ENCODE results near the gene SDS. TPM values are rescaled to one million over a fixed set of nuclear protein-coding genes. Genes with fewer than 3 reads are reported as not detected.

SDS gene
- total RNA-seq, 2 experiments from 2014 or later, result not detected

DNA sequence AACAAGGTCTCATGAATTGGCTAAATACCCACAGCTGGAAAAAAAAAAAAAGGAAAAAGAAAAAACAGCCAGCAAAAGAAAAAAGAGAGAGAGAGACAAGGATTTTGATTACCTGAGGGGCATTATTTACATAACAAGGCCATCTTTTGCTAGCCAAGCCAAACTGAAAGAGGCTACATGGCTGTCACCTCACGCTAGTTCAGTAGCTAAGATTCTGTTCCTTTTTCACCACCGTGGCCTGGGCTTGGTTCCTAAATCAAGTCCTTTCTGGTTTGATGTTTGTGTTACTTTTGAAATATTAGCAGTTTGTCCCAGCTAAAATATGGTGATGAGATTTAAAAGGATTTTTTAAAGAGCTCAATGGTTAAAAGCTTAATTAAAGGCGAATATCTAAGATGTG is 2.0 kb upstream of the SDS start:
- Mint-ChIP-seq H3K27ac (no peak overlapping the region), H3K4me1 (ENCODE audit: low read depth) (no peaks in the 10 kb centered on the region), H3K9me3 (ENCODE audit: insufficient read depth) (no peaks in the 10 kb centered on the region), H3K36me3 (ENCODE audit: low read depth) (no peaks in the 10 kb centered on the region), H3K4me3 (no peak overlapping the region), H3K27me3 (ENCODE audit: low read depth) (peaks cover 15% of the 10 kb centered on the region)
- DNase-seq (no peak), ATAC-seq (no peak)
- ChIA-PET POLR2A (no interaction called here), CTCF (interaction anchor here (0.7 kb wide), 1 partner anchor 238 kb away, joined by 4 read pairs; no protein-coding TSS in a partner anchor)

DNA sequence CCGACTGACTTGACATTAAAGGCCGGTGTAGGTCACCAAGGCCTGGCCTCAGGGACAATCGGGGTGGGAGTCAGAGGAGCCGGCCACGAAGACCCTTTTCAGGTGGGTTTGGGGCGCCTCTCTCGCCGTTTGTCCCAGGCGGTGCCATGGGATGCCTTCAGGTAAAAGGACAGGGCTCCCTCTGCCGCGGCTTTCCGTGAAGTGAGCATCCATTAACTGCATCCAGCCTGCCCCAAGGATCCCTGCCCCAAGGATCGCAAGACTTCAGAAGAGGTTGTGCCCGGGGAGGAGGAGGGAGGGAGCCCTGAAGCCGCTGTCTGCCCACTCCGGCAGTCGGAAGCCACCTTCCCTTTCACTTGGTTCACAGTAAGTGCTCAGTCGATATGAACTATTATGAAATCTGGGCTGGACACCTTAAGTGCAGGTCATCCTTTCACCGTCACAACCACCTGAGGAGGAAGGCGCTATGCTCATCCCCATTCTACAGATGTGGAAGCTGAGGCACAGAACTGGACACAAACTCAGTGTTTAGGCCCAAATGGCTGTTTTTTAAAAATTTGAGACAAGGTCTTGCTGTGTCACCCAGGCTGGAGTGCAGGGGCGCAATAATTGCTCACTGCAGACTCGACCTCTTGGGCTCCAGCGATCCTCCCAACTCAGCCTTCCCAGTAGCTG is 964 bp downstream of the SDS start:
- no peaks in the 10 kb centered on the region for H3K9me3 Mint-ChIP-seq (ENCODE audit: insufficient read depth)
- ChIA-PET CTCF (no interaction called here), POLR2A (no interaction called here)
- no peak overlapping the region for H3K4me3 Mint-ChIP-seq
- no peak for DNase-seq
- ATAC-seq, result no peak
- H3K27me3 Mint-ChIP-seq (ENCODE audit: low read depth), result peaks cover 15% of the 10 kb centered on the region
- H3K4me1 Mint-ChIP-seq (ENCODE audit: low read depth), result no peaks in the 10 kb centered on the region
- no peak overlapping the region for H3K27ac Mint-ChIP-seq
- H3K36me3 Mint-ChIP-seq (ENCODE audit: low read depth), result no peaks in the 10 kb centered on the region

DNA sequence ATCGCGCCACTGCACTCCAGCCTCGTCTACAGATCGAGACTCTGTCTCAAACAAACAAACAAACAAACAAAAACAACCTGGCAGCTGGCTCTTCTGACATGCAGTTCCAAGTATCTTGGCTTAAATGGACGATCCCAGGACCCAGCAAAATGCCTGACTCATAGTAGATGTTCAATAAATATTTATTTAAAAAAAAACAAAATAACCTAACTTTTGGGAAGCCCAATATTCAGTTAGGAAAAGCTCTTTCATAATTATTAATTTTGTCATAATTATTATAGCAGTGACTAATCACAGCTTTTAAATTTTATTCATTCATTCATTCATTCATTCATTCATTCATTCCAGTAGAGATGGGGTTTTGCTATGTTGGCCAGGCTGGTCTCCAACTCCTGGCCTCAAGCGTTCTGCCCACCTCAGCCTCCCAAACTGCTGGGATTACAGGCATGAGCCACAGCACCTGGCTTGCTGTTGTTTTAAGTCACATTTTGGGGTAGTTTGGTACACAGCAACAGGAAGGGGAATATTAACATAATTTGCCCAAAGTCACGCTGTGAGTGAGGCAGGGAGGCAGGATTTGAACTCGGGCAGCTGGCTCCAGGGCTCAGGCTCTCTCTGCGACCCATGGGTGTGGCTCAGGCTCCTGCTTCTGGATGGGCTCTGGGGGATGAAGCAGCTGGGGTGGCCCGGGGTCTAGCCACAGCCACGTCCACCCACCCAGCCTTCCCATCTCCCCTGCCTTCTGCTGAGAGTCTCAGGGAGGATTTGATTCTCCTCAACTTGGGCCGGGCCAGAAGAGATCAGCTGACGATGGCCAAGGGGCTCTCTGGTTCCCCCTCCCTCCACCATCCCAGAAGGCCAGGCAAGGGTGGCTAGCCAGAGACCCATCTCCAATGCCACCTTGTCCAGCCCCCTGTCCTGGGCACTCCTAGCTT is 2.4 kb downstream of the SDS start:
- peaks cover 11% of the 10 kb centered on the region for H3K27me3 Mint-ChIP-seq (ENCODE audit: low read depth)
- POLR2A ChIA-PET, result no interaction called here
- H3K27ac Mint-ChIP-seq, result no peak overlapping the region
- H3K36me3 Mint-ChIP-seq (ENCODE audit: low read depth), result no peaks in the 10 kb centered on the region
- DNase-seq (no peak), ATAC-seq (no peak)
- no peaks in the 10 kb centered on the region for H3K4me1 Mint-ChIP-seq (ENCODE audit: low read depth)
- CTCF ChIA-PET, result no interaction called here
- no peak overlapping the region for H3K4me3 Mint-ChIP-seq
- H3K9me3 Mint-ChIP-seq (ENCODE audit: insufficient read depth), result no peaks in the 10 kb centered on the region

DNA sequence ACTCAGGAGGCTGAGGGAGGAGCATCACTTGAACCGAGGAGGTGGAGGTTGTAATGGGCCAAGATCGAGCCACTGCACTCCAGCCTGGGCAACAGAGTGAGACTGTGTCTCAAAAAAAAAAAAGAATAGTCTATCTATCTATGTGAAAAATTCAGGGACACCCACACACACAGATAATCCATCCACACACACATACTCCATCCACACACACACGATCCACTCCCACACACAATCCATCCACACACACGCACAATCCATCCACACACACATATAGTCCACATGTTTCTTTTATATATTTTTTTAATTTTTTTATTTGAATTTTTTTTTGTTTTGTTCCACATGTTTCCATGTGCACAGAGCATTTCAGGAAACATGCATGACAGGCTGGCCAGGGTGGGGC is 3.3 kb downstream of the SDS start:
- no peak overlapping the region for H3K27ac Mint-ChIP-seq
- no peaks in the 10 kb centered on the region for H3K9me3 Mint-ChIP-seq (ENCODE audit: insufficient read depth)
- peaks cover 4% of the 10 kb centered on the region for H3K27me3 Mint-ChIP-seq (ENCODE audit: low read depth)
- ChIA-PET POLR2A (no interaction called here), CTCF (no interaction called here)
- ATAC-seq, result no peak
- no peaks in the 10 kb centered on the region for H3K36me3 Mint-ChIP-seq (ENCODE audit: low read depth)
- no peak overlapping the region for H3K4me3 Mint-ChIP-seq
- H3K4me1 Mint-ChIP-seq (ENCODE audit: low read depth), result no peaks in the 10 kb centered on the region
- DNase-seq, result no peak

DNA sequence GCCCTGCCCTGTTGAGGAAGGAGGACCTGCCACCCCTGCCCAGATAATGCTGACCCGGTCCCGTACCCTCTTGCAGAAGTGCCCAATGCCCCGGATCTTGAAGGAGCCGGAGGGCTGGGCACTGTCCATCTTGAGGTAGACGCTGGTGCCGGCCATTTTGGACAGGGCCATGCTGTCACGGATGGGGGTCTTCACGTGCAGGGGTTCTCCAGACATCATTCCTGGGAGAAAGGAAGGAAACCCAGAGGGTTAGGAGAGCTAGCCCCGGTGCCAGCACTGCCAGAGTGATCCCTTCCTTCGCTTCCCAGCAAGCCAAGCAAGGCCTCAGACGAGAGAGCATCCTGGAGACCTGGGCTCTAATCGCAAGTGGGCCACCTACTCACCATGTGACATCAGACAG is 4.2 kb downstream of the SDS start:
- ATAC-seq (no peak), DNase-seq (no peak)
- ChIA-PET CTCF (no interaction called here), POLR2A (no interaction called here)
- no peaks in the 10 kb centered on the region for H3K9me3 Mint-ChIP-seq (ENCODE audit: insufficient read depth)
- no peaks in the 10 kb centered on the region for H3K36me3 Mint-ChIP-seq (ENCODE audit: low read depth)
- H3K27ac Mint-ChIP-seq, result no peak overlapping the region
- H3K27me3 Mint-ChIP-seq (ENCODE audit: low read depth), result peaks cover 2% of the 10 kb centered on the region
- no peak overlapping the region for H3K4me3 Mint-ChIP-seq
- H3K4me1 Mint-ChIP-seq (ENCODE audit: low read depth), result no peaks in the 10 kb centered on the region

DNA sequence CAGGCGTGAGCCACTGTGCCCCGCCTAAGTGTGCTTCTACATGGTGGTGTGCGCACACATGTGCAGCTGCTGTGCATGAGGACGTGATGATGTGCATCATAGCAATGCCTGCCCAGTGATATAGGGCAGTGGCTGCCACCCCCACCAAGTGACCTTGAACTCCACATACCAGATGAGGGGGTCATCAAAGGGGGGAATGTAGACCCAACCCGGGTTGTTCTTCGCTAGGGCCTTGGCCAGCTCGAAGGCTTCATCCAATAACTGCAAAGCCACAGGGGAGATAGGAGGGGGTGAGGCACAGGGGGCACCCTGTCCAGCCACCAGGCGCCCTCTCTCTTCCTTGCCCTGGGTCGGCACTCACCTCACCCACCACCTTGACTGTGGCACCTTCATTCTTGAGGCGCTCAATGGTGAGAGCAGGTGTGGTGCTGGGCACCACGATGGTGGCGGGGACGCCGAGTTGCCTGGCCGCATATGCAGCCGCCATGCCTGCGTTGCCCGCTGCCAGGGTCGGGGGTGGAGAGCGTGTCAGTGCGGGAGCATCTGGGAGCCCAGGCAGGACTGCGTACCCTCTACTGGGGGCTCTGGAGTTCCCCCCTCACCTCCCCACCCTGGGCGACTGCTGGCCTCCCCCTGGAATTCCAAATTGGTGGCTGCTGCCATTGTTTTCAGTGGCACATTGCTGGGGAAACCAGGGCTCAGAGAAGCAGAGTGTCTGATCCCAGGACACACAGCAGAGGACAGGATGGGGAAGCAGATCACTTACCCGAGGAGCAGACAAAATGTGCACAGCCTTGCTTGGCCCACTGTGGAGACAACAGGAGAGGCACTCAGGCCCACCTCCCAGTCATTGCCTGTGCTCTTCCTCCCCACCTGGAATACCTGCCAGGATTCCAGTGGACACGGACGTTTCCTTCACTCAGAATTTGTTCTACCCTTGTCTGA is 5.1 kb downstream of the SDS start:
- Mint-ChIP-seq H3K36me3 (ENCODE audit: low read depth) (no peaks in the 10 kb centered on the region), H3K4me3 (no peak overlapping the region), H3K27ac (no peak overlapping the region), H3K4me1 (ENCODE audit: low read depth) (no peaks in the 10 kb centered on the region), H3K27me3 (ENCODE audit: low read depth) (no peaks in the 10 kb centered on the region), H3K9me3 (ENCODE audit: insufficient read depth) (no peaks in the 10 kb centered on the region)
- POLR2A ChIA-PET, result no interaction called here
- ATAC-seq, result no peak
- DNase-seq, result no peak
- CTCF ChIA-PET, result no interaction called here

DNA sequence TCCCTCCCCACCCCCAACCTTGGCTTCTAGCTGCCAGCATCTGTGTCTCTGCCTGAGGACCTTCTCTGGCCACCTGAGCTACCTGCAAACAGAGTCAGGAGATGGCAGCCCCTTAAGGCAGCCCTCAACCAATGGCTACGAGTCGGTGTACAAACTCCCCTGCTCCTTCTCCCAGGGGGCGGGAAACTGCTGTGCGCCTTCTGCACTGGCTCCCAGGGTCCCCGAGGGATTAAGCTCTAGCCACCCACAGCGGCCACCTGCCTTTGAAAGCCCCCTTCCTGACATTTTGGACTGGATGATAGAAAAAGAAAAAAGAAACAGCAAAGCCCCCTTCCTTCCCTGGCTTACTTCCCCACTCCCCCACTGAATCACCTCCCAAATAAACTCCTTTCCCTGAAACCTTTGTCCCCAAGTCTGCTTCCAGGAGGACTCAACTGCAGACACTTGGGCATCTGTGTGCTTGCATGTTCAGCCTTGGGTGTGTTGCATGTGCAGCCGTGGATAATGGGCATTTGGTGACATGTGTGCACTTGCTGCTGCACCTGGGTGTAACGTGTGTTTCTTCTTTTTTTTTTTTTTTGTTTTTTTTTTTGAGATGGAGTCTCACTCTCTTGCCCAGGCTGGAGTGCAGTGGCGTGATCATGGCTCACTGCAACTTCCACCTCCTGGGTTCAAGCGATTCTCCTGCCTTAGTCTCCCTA is 6.0 kb downstream of the SDS start:
- POLR2A ChIA-PET, result no interaction called here
- H3K27me3 Mint-ChIP-seq (ENCODE audit: low read depth), result no peaks in the 10 kb centered on the region

DNA sequence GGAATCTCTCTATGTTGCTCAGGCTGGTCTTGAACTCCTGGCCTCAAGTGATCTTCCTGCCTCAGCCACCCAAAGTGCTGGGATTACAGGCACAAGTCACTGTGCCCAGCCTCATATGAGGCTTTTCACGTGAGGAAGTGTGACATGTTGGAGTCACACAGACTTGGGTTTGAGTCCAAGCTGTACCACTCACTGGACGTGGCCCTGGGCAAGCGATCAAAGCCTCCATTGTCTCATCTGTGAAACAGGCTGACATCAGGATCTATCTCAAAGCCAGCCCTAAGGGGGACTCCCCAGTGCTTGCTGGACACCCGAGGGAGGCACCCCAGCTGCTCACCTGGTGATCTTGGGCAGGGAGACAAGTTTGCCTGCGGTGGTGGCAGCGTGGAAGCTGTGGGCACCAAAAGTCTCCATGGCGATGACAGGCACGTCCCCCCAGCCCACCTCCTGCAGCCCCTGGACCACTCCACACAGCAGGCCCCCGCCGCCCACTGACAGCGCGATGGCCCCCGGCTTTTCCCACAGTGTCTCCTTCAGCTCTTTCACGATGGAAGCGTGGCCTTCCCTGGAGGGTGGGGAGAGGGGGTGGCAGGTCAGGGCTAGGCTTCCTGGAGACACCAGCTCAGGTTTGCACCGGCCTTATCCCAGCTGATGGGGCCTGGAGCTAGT is 6.7 kb downstream of the SDS start:
- no peaks in the 10 kb centered on the region for H3K4me1 Mint-ChIP-seq (ENCODE audit: low read depth)
- DNase-seq (no peak), ATAC-seq (no peak)
- no peak overlapping the region for H3K27ac Mint-ChIP-seq
- ChIA-PET CTCF (no interaction called here), POLR2A (no interaction called here)
- H3K9me3 Mint-ChIP-seq (ENCODE audit: insufficient read depth), result no peaks in the 10 kb centered on the region
- H3K4me3 Mint-ChIP-seq, result no peak overlapping the region
- H3K36me3 Mint-ChIP-seq (ENCODE audit: low read depth), result no peaks in the 10 kb centered on the region
- H3K27me3 Mint-ChIP-seq (ENCODE audit: low read depth), result no peaks in the 10 kb centered on the region

More for the DNA sequence above, 6.0 kb downstream of the SDS start:
- ATAC-seq (no peak), DNase-seq (no peak)
- CTCF ChIA-PET, result no interaction called here
- Mint-ChIP-seq H3K36me3 (ENCODE audit: low read depth) (no peaks in the 10 kb centered on the region), H3K4me3 (no peak overlapping the region), H3K27ac (no peak overlapping the region), H3K9me3 (ENCODE audit: insufficient read depth) (no peaks in the 10 kb centered on the region), H3K4me1 (ENCODE audit: low read depth) (no peaks in the 10 kb centered on the region)

DNA sequence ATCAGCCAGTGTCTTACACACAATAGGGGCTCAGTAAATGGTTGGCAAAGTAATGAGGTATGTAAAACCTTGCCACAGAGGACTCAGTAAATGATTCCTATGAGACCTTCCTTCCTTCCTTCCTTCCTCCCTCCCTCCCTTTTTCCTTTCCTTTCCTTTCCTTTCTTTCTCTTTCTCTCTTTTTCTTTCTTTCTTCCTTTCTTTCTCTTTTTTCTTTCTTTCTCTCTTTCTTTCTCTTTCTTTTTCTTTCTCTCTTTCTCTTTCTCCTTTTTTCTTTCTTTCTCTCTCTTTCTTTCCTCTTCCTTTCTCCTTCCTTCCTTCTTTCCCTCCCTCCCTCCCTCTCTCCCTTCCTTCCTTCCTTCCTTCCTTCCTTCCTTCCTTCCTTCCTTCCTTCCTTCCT is 7.5 kb downstream of the SDS start:
- Mint-ChIP-seq H3K4me1 (ENCODE audit: low read depth) (no peaks in the 10 kb centered on the region), H3K36me3 (ENCODE audit: low read depth) (no peaks in the 10 kb centered on the region), H3K4me3 (no peak overlapping the region), H3K27me3 (ENCODE audit: low read depth) (no peaks in the 10 kb centered on the region), H3K9me3 (ENCODE audit: insufficient read depth) (no peaks in the 10 kb centered on the region), H3K27ac (no peak overlapping the region)
- ATAC-seq (no peak), DNase-seq (no peak)
- CTCF ChIA-PET, result no interaction called here
- POLR2A ChIA-PET, result no interaction called here

DNA sequence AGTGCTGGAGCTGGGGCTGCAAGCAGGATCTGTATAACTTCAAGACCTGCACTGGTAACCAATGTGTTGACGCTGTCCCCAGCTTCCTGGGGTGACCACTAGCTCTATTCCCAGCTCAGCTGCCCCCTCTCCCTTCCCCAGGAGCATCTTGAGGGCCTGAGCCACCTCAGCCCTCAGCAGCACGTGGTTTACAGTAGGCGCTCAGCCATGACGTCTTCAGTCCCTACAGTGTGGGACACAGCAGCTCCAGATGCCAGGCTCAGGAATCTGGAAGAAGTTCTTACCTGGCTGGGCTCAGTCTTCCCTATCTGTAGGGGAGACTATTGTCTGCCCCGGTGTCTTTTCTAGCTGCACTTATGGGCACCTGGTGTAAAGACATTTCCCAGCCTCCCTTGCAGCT is 8.6 kb downstream of the SDS start:
- ChIA-PET CTCF (no interaction called here), POLR2A (no interaction called here)
- H3K4me3 Mint-ChIP-seq, result no peak overlapping the region
- no peaks in the 10 kb centered on the region for H3K36me3 Mint-ChIP-seq (ENCODE audit: low read depth)
- no peaks in the 10 kb centered on the region for H3K27me3 Mint-ChIP-seq (ENCODE audit: low read depth)
- DNase-seq (no peak), ATAC-seq (no peak)
- no peaks in the 10 kb centered on the region for H3K4me1 Mint-ChIP-seq (ENCODE audit: low read depth)
- no peak overlapping the region for H3K27ac Mint-ChIP-seq
- H3K9me3 Mint-ChIP-seq (ENCODE audit: insufficient read depth), result no peaks in the 10 kb centered on the region

DNA sequence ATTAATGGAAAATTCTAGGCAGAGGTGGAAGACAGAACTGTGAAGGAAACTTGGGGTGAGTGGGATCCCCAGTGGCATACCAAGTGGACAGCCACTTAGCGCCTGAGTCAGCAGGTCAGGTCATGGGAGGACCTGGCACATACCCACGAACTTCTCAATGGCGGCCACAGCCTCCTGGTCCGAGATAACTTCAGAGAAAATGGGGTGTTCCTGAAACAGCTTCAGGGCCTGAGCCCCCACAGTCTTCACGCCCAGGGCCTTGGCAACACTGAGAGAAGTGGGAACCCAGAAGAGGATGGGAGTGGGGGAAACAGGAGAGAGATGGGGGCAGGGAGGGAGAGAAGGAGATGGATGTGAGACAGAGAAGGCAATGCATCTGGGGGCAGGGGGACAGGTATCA is 9.9 kb downstream of the SDS start:
- Mint-ChIP-seq H3K4me1 (ENCODE audit: low read depth) (no peaks in the 10 kb centered on the region), H3K36me3 (ENCODE audit: low read depth) (no peaks in the 10 kb centered on the region), H3K27ac (no peak overlapping the region), H3K4me3 (no peak overlapping the region), H3K27me3 (ENCODE audit: low read depth) (no peaks in the 10 kb centered on the region), H3K9me3 (ENCODE audit: insufficient read depth) (no peaks in the 10 kb centered on the region)
- ATAC-seq (no peak), DNase-seq (no peak)
- ChIA-PET CTCF (no interaction called here), POLR2A (no interaction called here)
